Measurements from ENCODE around the gene CD151. TPM values are rescaled to one million over a fixed set of nuclear protein-coding genes. Genes with fewer than 3 reads are reported as not detected.
A peak's percentile ranks its signal among the peaks of the same experiment; 100 is the strongest.

The CD151 gene
- total and polyA plus RNA-seq, 5 donors = 406 to 671 (median 470) TPM

DNA sequence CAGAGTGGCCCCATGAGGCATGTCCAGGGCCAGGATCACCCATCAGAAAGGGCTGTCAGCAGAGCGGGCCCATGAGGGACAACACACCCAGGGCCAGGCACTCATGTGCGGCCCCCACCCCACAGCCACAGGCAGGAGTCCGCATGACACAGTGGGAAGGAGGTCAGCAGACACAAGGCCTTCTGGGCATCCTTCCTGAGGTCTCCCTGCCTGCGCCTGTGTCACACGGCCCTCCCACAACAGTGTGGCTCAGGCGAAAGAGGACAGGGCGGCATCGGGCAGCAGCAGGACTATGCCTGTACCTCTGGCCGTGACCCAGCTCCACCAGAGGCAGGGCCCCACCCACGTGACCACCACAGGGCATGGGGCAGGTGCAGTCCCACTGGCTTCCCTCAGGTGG is 50.8 kb downstream of the CD151 start:
- Histone ChIP-seq H3K9me3 (ENCODE audit: control insufficient read depth, low read length) (no peaks in the 10 kb centered on the region), H3K27me3 (ENCODE audit: control insufficient read depth, insufficient read depth) (no peaks in the 10 kb centered on the region), H3K27ac (ENCODE audit: low read length) (no peak overlapping the region), H3K4me3 (ENCODE audit: low read length) (no peak overlapping the region), H3K4me1 (ENCODE audit: control insufficient read depth, insufficient read depth, low read length) (no peaks in the 10 kb centered on the region)
- intact Hi-C loops (cut with DNase I) = no loop called here
- WGBS = 88% methylated on average over 10 of the region's 10 CpGs
- no peak for DNase-seq
- peak; percentile 7 to 13 for ATAC-seq

DNA sequence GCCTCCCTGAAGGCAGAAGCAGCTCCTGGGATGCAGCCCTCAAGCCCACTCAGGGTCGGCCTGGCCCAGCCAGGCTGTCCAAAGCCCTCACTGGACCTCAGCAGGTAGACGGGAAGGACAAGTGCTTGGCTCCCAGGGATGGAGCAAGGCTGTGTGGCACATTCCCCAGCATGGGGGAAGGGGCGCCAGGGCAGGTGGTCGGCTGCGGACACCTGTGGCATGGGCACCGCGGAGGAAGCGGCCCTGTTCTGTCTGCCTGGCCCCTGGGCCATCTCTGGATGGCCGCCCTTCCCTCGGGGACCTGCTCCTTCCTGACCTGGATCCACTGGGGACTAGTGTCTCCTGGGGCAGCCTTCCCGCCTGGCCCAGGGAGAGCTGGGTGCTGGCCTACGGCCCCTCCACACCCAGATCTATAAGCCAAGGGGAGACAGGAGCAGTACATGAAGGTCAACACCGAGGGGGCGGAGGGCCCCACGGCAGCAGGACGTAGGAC is 51.9 kb downstream of the CD151 start:
- no peaks in the 10 kb centered on the region for H3K27me3 ChIP-seq (ENCODE audit: control insufficient read depth, insufficient read depth)
- no peaks in the 10 kb centered on the region for H3K4me1 ChIP-seq (ENCODE audit: control insufficient read depth, insufficient read depth, low read length)
- DNase-seq = peak in 1 of 3 donors; percentile 46
- H3K27ac ChIP-seq (ENCODE audit: low read length) = no peak overlapping the region
- H3K4me3 ChIP-seq (ENCODE audit: low read length) = no peak overlapping the region
- ATAC-seq = no peak
- no peaks in the 10 kb centered on the region for H3K9me3 ChIP-seq (ENCODE audit: control insufficient read depth, low read length)
- WGBS = 90% methylated on average over 16 of the region's 16 CpGs
- intact Hi-C loops (cut with DNase I) = no loop called here

DNA sequence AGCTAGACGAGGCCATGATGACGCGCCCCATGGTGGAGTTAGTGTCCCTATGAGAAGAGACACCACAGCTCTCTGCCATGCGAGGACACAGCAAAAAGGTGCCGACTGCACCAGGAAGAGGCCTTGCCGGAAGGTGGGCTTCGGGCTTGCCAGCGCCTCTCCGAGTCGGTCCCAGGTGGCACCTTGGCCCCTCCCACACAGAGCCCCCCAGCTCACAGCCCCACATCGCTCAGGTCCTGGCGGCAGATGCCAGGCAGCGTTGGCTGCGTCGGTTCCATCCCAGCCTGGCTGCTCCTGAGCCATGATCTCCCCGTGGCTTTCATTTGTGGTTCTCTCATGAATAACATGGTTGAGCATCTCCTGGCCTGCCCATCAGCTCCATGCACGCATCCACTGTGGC is 53.8 kb downstream of the CD151 start:
- peak in 1 of 3 donors; percentile 47 for DNase-seq
- intact Hi-C loops (cut with DNase I) = no loop called here
- H3K27me3 ChIP-seq (ENCODE audit: control insufficient read depth, insufficient read depth) = no peaks in the 10 kb centered on the region
- H3K27ac ChIP-seq (ENCODE audit: low read length) = no peak overlapping the region
- 98% methylated on average over 17 of the region's 17 CpGs for WGBS
- no peak overlapping the region for H3K4me3 ChIP-seq (ENCODE audit: low read length)
- no peak for ATAC-seq
- H3K9me3 ChIP-seq (ENCODE audit: control insufficient read depth, low read length) = no peaks in the 10 kb centered on the region
- H3K4me1 ChIP-seq (ENCODE audit: control insufficient read depth, insufficient read depth, low read length) = no peaks in the 10 kb centered on the region

DNA sequence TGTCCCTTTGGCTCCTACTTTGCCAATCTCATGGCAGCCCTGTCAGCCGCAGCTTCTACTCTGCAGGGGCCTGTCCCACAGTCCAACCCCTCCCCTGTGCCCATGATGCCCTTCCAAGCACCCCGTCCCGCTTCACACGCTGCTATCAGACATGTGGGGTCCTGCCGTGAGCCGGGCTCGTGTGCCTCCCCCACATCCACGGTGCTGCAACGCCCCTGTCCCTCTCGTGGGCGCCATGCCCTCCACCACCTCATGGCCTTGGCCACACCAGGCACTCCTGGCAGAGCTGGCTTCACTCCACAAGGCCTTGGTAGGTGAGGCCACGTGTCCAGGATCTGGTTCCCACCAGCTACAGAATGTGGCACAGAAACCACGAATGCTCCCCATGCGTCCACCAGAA is 54.8 kb downstream of the CD151 start:
- Histone ChIP-seq H3K4me3 (ENCODE audit: low read length) (no peak overlapping the region), H3K9me3 (ENCODE audit: control insufficient read depth, low read length) (no peaks in the 10 kb centered on the region), H3K27ac (ENCODE audit: low read length) (no peak overlapping the region), H3K4me1 (ENCODE audit: control insufficient read depth, insufficient read depth, low read length) (no peaks in the 10 kb centered on the region), H3K27me3 (ENCODE audit: control insufficient read depth, insufficient read depth) (no peaks in the 10 kb centered on the region)
- WGBS = 95% methylated on average over 14 of the region's 14 CpGs
- DNase-seq (no peak), ATAC-seq (no peak)
- intact Hi-C loops (cut with DNase I) = no loop called here

Other genes with a start within 250 kb of the CD151 start
- gene IRF7, start 217.0 kb upstream of the CD151 start, total RNA-seq = 10 to 100 TPM in 3 of 4 donors, 1 to 10 TPM in 1; 9.4 to 19.2 (median 13.5) TPM
- 14.8 TPM for gene IRF7, start 217.0 kb upstream of the CD151 start, polyA plus RNA-seq
- gene CDHR5, start 208.0 kb upstream of the CD151 start, total RNA-seq = not detected
- 0.02 TPM for gene CDHR5, start 208.0 kb upstream of the CD151 start, polyA plus RNA-seq
- 1 to 10 TPM in 2 of 4 donors, under 1 TPM in 1, not detected in 1; 0.79 to 1.2 (median 1.1) TPM for gene SCT, start 205.8 kb upstream of the CD151 start, total RNA-seq
- gene SCT, start 205.8 kb upstream of the CD151 start, polyA plus RNA-seq = not detected
- 1 to 10 TPM in 1 of 4 donors, under 1 TPM in 2, not detected in 1; 0.26 to 1.0 (median 0.29) TPM for gene DRD4, start 195.7 kb upstream of the CD151 start, total RNA-seq
- gene DRD4, start 195.7 kb upstream of the CD151 start, polyA plus RNA-seq = 0.14 TPM
- 10 to 100 TPM; 18.2 to 25.2 (median 22.6) TPM for gene DEAF1, start 137.7 kb upstream of the CD151 start, total RNA-seq
- 17.5 TPM for gene DEAF1, start 137.7 kb upstream of the CD151 start, polyA plus RNA-seq
- 10 to 100 TPM; 12.6 to 16.4 (median 14.3) TPM for gene TMEM80, start 137.1 kb upstream of the CD151 start, total RNA-seq
- 17.6 TPM for gene TMEM80, start 137.1 kb upstream of the CD151 start, polyA plus RNA-seq
- 1 to 10 TPM; 5.5 to 8.2 (median 6.3) TPM for gene EPS8L2, start 126.7 kb upstream of the CD151 start, total RNA-seq
- gene EPS8L2, start 126.7 kb upstream of the CD151 start, polyA plus RNA-seq = 3.1 TPM
- 10 to 100 TPM; 84.7 to 99.9 (median 94.9) TPM for gene TALDO1, start 85.5 kb upstream of the CD151 start, total RNA-seq
- 82.3 TPM for gene TALDO1, start 85.5 kb upstream of the CD151 start, polyA plus RNA-seq
- gene GATD1, start 55.5 kb upstream of the CD151 start, total RNA-seq = 10 to 100 TPM; 30.0 to 34.5 (median 30.8) TPM
- 26.7 TPM for gene GATD1, start 55.5 kb upstream of the CD151 start, polyA plus RNA-seq
- under 1 TPM in 3 of 4 donors, not detected in 1; 0.15 to 0.37 (median 0.28) TPM for gene CEND1, start 42.9 kb upstream of the CD151 start, total RNA-seq
- 0.59 TPM for gene CEND1, start 42.9 kb upstream of the CD151 start, polyA plus RNA-seq
- gene SLC25A22, start 34.7 kb upstream of the CD151 start, total RNA-seq = 1 to 10 TPM; 3.8 to 9.0 (median 6.5) TPM
- gene SLC25A22, start 34.7 kb upstream of the CD151 start, polyA plus RNA-seq = 4.1 TPM
- 1 to 10 TPM; 5.6 to 9.6 (median 8.9) TPM for gene PIDD1, start 27.7 kb upstream of the CD151 start, total RNA-seq
- gene PIDD1, start 27.7 kb upstream of the CD151 start, polyA plus RNA-seq = 10.4 TPM
- 1,000 to 10,000 TPM in 3 of 4 donors, 100 to 1,000 TPM in 1; 949 to 1,291 (median 1,094) TPM for gene RPLP2, start 23.0 kb upstream of the CD151 start, total RNA-seq
- gene RPLP2, start 23.0 kb upstream of the CD151 start, polyA plus RNA-seq = 859 TPM
- gene PNPLA2, start 14.0 kb upstream of the CD151 start, total RNA-seq = 100 to 1,000 TPM; 145 to 193 (median 177) TPM
- gene PNPLA2, start 14.0 kb upstream of the CD151 start, polyA plus RNA-seq = 147 TPM
- gene CRACR2B, start 5.0 kb upstream of the CD151 start, total RNA-seq = 10 to 100 TPM; 18.9 to 26.4 (median 21.0) TPM
- gene CRACR2B, start 5.0 kb upstream of the CD151 start, polyA plus RNA-seq = 42.6 TPM
- 100 to 1,000 TPM; 147 to 223 (median 191) TPM for gene POLR2L, start 9.6 kb downstream of the CD151 start, total RNA-seq
- 278 TPM for gene POLR2L, start 9.6 kb downstream of the CD151 start, polyA plus RNA-seq
- gene TSPAN4, start 9.9 kb downstream of the CD151 start, total RNA-seq = 10 to 100 TPM; 36.6 to 45.1 (median 40.4) TPM
- gene TSPAN4, start 9.9 kb downstream of the CD151 start, polyA plus RNA-seq = 41.3 TPM
- gene CHID1, start 77.9 kb downstream of the CD151 start, total RNA-seq = 10 to 100 TPM; 60.1 to 70.5 (median 65.8) TPM
- 48.9 TPM for gene CHID1, start 77.9 kb downstream of the CD151 start, polyA plus RNA-seq
- 10 to 100 TPM; 45.8 to 55.0 (median 51.9) TPM for gene AP2A2, start 92.9 kb downstream of the CD151 start, total RNA-seq
- gene AP2A2, start 92.9 kb downstream of the CD151 start, polyA plus RNA-seq = 22.4 TPM
- not detected for gene MUC6, start 203.8 kb downstream of the CD151 start, total RNA-seq
- gene MUC6, start 203.8 kb downstream of the CD151 start, polyA plus RNA-seq = 0.05 TPM
- gene MUC2, start 241.9 kb downstream of the CD151 start, total RNA-seq = under 1 TPM in 1 of 4 donors, not detected in 3; 0.03 TPM
- gene MUC2, start 241.9 kb downstream of the CD151 start, polyA plus RNA-seq = 0.02 TPM